Ramos (cell line): ENCODE results near the gene NOL7.

Experiments used
- in situ Hi-C: fragments of 300-500 bp; cut with MboI; formaldehyde crosslinking; loops from one replicate; pipeline ENCODE4 v1.14.3; 2022; ENCODE audit warnings: low sequenced_read_pairs; ENCODE audit not compliant: unreplicated experiment

NOL7 gene

DNA sequence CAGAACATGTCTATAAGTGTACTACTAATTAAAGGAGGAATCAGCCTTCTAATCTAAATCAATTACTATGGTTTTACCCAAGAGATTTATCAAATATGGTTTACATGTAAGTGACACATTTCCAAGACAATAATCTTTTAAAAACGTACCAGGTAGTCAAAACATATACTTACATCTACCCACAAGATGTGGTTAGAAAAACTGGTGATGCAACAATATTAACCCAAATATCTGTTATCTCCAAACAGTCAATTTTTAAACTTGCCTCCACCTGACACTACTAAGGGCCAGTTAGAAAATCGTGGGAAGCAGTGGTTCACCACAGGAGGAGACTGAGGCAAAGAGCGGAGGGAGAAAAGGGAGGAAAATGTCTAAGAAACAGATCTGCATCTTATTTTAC lies 28.0 kb downstream of the NOL7 start:
- in situ Hi-C loops, result no loop called here

DNA sequence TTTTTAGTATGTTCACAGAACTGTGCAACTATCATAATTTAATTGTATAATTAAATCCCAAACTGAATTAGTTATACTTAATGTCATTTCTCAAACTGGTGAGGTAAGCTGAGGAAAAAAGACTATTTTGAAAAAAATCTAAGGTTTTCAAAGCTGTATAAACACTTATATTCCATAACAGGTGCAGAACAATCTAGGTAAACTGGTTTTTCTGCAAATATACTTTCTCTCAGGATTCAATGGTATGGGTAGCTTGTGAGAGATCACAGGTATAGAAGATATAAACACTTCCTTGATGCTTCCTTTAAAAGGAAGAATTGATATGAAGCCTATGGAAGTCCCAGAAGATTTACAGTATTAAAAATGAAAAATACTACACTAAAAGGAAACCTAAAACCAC lies 33.7 kb downstream of the NOL7 start:
- in situ Hi-C loops, result no loop called here

DNA sequence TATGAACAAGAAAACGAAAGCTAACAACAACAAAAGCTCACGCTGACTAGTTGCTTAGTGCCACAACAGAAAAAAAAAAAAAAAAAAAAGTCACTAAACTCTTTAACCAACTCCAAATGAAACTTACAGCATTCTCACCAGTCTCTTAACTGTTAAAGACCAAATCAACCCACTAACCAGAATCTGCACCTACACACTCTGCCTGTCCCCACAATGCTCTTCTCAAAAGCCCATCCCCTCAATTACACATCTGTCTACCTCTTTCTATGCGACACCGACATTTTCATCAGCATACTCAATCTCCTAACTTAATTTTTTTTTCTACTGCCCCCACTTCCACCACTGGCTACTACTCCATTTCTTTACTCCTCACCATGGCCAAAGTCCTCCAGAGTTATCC lies 34.3 kb downstream of the NOL7 start:
- in situ Hi-C loops, result no loop called here

DNA sequence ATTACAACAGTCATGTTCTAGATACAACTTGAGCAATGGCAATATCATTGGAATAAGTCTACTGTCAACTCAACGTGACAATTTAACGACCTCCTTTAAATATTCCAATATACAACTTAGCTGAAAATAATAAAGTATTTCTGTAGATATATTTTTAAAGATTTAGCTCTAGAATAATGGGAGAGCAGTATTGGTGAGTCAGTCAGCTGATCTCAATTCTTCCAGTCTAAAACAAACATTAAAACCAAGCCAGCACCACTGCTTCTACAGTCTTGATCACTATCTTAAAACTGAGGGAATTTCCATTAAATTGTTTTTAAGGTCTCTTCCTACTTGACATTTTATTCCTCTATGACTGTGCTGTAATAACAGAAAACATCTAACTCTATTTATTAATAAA lies 38.2 kb downstream of the NOL7 start:
- in situ Hi-C loops, result no loop called here

DNA sequence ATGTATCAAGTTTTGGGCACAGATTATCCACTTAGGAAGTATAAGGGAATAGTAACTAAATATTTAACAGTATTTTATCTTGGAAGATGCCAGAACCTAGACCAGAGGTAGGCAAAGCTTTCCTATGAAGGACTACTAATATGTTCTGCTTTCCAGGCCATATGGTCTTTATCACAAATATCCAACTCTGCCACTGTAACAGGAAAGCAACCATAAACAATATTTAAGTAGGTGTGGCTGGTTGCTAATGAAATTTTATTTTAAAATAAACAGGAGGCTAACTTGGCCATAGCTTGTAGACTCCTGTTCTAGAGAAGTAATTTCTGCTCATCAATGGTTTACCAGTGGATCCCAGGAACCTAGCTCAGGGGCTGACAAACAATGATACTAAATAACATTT lies 39.4 kb downstream of the NOL7 start:
- in situ Hi-C loops, result no loop called here

DNA sequence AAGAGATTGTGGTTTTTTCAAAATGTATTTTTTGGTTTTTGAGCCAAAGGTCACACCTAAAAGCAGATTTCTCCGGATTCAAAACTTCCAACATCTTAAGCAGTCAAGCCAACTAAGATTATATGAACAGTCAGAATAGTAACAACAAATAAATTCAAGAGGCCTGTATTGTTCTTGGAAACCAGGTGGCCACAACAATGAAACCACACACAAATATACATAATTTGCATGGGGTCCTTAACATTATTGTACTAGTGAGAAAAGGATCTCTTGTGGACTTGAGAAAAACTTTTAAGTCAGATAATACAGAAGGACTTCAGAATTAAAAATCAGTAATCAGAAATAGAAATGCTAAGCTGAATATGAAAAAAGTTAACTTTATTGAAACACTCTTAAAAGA lies 40.6 kb downstream of the NOL7 start:
- in situ Hi-C loops, result no loop called here

DNA sequence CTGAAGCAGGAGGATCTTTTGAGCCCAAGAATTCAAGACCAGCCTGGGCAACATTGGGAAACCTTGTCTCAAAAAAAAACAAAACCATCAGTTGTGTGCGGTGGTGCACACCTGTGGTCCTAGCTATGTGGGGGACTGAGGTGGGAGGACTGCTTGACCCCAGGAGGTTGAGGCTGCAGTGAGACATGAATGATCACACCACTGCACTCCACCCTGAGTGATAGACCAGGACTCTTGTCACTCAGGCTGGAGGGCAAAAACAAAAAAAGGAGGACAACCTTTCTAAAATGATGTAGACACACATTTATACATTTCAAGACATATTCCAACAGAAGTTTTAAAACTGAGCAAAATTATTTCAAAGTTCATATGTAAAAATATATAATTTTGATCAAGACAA lies 45.1 kb downstream of the NOL7 start:
- in situ Hi-C loops, result no loop called here

DNA sequence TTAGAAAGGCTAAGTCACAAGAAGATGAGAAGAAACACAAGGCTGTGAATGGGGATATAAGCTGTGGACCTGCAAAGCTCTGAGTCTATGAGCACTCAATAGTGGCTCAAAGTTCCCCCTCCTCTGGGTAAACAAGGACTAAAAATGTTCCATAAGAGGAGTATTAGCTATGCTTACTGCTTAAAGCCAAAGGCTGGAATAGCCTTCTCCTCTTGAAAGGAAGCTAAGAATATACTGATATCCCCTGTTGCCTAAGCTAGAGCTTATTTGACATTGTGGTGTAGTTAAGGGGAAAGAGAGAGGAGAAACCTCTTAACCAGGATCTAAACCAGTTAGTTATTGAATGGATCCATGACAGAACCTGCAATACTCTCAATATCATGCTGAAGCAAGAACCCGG lies 45.8 kb downstream of the NOL7 start:
- in situ Hi-C loops, result no loop called here

DNA sequence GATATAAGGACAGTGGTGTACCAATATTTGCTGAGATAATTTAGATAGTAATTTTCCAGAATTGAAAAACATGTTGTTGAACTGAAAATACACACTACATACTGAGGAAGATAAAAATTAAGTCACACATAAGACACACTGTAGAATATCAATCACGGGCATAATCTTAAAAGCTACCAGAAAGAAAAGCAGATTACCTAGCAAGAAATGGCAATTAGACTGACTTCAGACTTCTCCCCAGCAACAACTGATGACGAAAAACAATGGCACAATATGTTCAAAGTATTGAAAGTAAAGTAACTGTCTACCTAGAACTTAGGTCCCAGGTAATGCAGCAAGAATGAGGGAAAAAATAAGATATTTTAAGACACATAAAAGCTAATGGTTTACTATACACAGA lies 46.5 kb downstream of the NOL7 start:
- in situ Hi-C loops, result no loop called here

DNA sequence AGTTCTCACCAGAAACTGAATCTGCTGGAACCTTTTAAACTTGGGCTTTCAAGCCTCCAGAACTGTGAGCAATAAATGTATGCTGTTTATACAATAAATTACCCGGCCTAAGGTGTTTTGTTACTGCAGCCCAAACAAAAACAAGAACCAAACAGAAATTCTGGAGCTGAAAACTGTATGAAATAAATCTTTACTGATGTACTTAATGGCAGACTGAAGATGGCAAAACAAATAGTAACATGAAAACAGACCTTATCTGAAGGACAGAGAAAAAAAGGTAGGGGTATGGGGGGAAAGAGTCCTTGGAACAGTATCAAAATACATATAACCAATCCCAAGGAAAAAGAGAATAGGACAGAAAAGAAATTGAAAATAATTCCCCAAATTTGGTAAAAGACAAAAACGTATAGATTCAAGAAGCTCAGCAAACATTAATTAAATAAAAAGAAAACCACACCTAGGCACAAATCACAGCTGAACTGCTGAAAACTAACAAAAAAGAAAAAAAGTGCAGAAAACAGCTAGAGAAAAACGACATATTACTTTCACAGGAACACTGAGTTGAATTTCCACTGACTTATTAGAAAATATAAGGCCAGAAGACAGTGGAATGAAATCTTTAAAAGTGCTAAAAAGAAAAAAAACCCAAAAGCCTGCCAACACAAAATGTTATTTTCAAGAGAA lies 47.7 kb downstream of the NOL7 start:
- in situ Hi-C loops, result no loop called here

DNA sequence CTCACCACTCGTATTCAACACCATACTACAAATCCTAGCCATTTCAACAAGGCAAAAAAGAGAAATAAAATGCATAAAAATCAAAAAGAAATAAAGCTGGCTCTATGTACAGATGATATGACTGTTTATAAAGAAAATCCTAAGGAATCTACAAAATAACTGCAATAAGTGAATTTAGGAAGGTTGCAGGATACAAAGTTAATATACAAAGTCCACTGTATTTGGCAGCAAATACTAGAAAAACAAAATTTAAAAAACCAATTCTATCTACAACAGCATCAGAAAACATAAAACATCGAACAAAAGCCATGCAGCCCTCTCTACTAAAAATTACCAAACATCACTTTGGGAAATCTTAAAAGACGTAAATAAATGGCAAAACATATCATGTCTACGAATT lies 48.9 kb downstream of the NOL7 start:
- in situ Hi-C loops, result no loop called here

DNA sequence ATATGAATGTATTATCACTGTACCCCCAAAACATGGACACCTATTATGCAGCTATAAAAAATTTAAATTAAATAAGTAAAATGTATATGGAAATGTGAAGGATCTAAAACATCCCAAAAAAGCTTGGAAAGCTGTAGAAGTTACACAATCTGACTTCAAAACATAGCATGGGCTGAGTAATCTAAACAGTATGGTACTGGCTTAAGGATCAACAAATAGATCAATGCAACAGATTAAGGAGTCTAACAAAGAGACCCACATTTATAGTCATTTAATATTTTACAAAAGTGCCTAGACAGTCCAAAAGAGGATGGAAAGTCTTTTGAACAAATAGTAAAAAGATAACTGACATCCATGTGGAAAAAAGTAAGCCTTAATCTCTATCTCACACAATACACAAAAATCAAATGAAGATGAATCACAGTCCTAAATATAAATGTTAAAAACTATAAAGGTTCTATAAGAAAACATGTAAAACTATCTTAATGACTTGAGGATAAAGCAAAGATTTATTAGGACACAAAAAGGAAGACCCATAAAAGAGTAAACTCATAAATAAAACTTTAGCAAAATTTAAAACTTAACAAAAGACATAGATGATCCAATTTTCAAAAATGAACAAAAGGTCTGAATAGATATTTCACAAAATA lies 49.7 kb downstream of the NOL7 start:
- in situ Hi-C loops, result no loop called here

DNA sequence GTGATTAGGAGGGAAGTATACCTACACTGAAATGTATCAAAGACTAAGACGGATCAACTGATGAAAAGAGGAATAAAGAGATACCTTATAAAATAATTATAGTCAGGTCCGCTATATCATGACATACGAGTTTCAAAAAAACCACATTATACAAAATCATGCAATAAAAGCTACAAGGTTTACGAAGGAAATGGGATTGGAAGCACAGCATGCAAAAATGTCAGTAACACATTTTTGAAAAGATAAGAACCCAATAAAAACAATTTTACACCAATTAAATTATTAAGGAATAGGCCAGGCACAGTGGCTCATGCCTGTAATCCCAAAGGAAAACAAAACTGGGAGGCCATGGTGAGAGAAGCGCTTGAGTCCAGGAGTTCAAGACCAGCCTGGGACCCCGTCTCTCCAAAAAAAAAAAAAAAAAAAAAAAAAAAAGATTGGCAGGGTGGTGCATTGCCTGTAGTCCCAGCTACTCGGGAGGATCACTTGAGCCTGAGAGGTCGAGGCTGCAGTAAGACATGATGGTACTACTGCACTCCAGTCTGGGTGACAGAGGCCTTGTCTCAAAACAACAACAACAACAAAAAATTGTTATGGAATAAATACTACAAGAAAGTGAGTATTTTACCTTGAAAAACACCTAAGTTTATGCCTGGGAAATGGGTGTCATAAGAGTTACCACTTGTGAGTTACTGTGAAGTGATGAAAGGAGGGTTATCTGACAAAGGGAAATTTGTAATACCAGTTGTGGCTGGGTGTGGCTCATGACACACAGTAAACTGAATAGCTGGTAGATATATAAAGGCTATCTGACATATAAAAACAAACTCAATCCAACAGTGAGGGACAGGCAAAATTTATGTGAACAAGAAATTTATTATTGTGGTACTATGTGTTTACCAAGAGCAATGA lies 51.3 kb downstream of the NOL7 start:
- in situ Hi-C loops, result no loop called here

DNA sequence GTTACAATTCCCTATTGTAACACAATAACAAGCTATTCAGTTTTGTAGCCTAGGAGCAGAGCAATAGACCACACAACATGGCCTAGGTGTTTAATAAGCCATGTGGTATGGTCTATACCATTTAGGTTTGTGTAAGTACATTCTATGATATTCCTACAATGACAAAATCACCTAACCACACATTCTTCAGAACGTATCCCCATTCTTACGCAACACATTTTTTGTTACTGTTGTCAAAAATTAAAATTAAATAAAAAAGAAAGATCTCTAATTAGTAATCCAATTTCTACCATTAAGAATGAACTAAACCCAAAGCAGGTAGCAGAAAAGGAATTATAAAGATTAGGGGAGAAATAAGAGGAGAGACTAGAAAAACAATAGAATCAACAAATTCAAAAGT lies 52.5 kb downstream of the NOL7 start:
- in situ Hi-C loops, result no loop called here

DNA sequence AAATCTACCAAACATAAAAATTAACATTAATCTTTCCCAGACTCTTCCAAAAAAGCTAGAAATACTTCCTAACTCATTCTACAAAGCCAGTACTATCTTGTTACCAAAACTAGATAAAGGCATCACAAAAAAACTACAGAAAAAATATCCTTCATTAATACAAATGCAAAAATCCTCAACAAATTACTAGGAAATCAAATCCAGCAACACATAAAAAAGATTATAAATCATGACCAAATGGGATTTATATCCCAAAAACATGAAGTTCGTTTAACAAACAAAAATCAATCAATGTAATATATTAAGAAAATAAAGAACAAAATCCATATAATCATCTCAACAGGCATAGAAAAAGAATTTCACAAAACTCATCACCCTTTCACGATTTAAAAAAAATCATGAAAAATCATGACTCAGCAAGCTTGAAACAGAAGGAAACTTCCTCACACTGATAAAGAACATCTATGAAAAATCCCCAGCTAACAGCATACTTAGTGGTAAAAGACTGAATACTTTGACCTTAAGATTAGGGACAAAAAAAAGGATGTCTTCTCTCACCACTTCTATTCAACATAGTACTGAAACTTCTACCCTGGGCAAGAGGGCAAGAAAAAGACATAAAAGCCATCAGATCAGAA lies 53.3 kb downstream of the NOL7 start:
- in situ Hi-C loops, result no loop called here

DNA sequence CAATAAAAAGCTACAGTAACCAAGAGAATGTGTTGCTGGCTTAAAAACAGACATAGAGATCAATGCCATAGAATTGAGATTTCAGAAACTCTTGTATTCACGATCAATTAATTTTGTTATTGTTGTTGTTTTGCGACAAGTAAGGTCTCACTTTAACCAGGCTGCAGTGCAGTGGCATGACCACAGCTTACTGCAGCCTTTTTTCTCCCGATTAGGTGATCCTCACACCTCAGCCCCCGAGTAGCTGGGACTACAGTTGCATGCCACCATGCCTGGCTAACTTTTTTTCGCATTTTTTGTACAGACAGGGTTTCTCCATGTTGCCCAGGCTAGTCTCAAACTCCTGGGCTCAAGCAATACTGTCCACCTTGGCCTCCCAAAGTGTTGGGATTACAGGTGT lies 54.3 kb downstream of the NOL7 start:
- in situ Hi-C loops, result no loop called here
